Activated CD4-positive, alpha-beta memory T cell treated with anti-CD3 and anti-CD28 coated beads for 36 hours (primary cell): Measurements from ENCODE around the gene HS2ST1. TPM values are rescaled to one million over a fixed set of nuclear protein-coding genes. Genes with fewer than 3 reads are reported as not detected.
"Not testable (repeated sequence)": the region's sequence is repeated elsewhere in the genome, so short reads cannot be mapped to it uniquely, and the experiment has no call there.

Source experiments
- CTCF ChIA-PET: fragments of 350-600 bp; sonication (Branson Sonifier 250); formaldehyde crosslinking; loops from one replicate; lab custom pipeline; 2021; ENCODE audit warnings: antibody characterized with exemption, inconsistent platforms; lab: Charles Lee
- POLR2A ChIA-PET: fragments of 350-600 bp; sonication (Branson Sonifier 250); formaldehyde crosslinking; loops from one replicate; lab custom pipeline; 2021; ENCODE audit warnings: antibody characterized with exemption; lab: Charles Lee
- DNase-seq: peaks from one replicate; pipeline ENCODE4 v3.0.0-alpha.2; 2020
- H3K27ac Mint-ChIP-seq: one replicate; pipeline ENCODE4 v1.8.0; 2021; ENCODE audit warnings: mixed read lengths
- H3K27me3 Mint-ChIP-seq: one replicate; pipeline ENCODE4 v1.8.0; 2021; ENCODE audit warnings: mixed read lengths
- H3K36me3 Mint-ChIP-seq: one replicate; pipeline ENCODE4 v1.8.0; 2021; ENCODE audit warnings: mixed read lengths
- H3K4me1 Mint-ChIP-seq: one replicate; pipeline ENCODE4 v1.8.0; 2021; ENCODE audit warnings: low read depth, mixed read lengths
- H3K4me3 Mint-ChIP-seq: one replicate; pipeline ENCODE4 v1.8.0; 2021; ENCODE audit warnings: mild to moderate bottlenecking, mixed read lengths
- H3K9me3 Mint-ChIP-seq: one replicate; pipeline ENCODE4 v1.8.0; 2021; ENCODE audit warnings: mixed read lengths
- intact Hi-C: fragments of 100-400 bp; cut with micrococcal nuclease; formaldehyde crosslinking; loops from one replicate; pipeline ENCODE4 v1.15.1; 2023
- total RNA-seq, 2 experiments: library from RNA; stranded (reverse); gene quantifications; one replicate each; pipeline ENCODE4 v1.2.3, GENCODE V29; 2021

HS2ST1 gene
- 10 to 100 TPM; 16.4 to 16.5 TPM for total RNA-seq

DNA sequence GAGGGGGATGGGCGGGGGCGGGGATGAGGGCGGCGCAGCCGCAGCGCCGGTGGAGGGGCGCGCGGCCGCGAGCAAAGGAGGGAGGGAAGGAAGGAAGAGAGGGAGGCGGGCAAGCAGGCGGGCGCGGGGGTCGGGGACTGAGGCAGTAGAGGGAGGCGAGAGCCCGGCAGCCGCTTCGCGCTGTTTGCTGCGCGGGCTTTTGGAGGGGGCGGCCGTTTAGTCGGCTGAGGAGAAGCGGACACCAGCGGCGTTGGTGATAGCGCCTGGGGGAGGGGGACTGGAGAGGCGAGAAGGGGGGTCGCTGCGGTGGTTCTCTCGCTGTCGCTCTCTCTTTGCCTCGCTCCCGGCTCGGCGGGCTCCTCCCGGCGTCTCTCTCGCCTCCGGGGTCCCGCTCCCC lies at the start of gene HS2ST1:
HS2ST1 (plus strand) TSS at position 35 of the 397 bp plus-strand sequence.
- no peaks in the 10 kb centered on the region for H3K27me3 Mint-ChIP-seq
- H3K4me1 Mint-ChIP-seq: peaks cover 35% of the 10 kb centered on the region
- no peak within 1 kb of the TSS for H3K27ac Mint-ChIP-seq
- ChIA-PET POLR2A (interaction anchor here (0.6 to 2.3 kb wide), 6 partner anchors 11 to 519 kb away, joined by 3 to 20 read pairs (median 4); partner anchors contain the start of genes ODF2L and SH3GLB1), CTCF (interaction anchor here (0.5 to 6.2 kb wide), 4 partner anchors 42 to 210 kb away, joined by 4 to 37 read pairs (median 16); partner anchors contain the start of gene SH3GLB1)
- no peaks in the 10 kb centered on the region for H3K9me3 Mint-ChIP-seq
- no peak for DNase-seq
- intact Hi-C loops: loop anchor here (1.0 to 5.0 kb wide), 11 partner anchors 47 to 1976 kb away; partner anchors contain the start of genes BCL10, GTF2B, LMO4 and PKN2
- H3K4me3 Mint-ChIP-seq: no peak within 1 kb of the TSS
- peaks cover 14% of the 10 kb centered on the region for H3K36me3 Mint-ChIP-seq

DNA sequence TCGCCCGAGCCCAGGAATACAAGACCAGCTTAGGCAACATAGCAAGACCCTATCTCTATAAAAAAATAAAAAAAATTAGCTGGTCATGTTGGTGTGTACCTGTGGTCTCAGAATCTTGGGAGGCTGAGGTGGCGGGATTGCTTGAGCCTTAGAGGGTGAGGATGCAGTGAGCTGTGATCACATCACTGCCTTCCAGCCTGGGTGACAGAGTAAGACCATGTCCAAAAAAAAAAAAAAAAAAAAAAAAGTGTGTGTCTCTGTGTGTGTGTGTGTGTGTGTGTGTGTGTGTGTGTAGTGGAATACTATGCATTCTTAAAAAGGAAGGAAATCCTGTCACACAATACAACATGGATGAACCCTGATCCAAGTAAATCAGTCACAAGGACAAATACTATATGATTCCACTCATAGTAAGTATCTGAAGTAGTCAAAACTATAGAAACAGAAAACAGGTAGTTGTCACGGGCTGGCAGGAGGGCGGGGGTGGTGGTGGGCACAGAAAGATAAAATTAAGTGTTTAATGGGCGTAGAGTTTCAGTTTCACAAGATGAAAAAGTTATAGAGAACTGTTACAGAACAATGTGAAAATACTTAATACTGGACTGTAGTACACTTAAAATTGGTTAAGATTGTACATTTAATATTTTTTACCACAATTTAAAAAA lies 48.3 kb upstream of the HS2ST1 start:
- intact Hi-C loops: loop anchor here (5.0 kb wide), 1 partner anchor 46 kb away; the partner anchor contains the start of genes HS2ST1 and SELENOF
- ChIA-PET CTCF (no interaction called here), POLR2A (no interaction called here)
- no peak overlapping the region for H3K4me3 Mint-ChIP-seq
- H3K36me3 Mint-ChIP-seq: peaks cover 6% of the 10 kb centered on the region
- H3K27ac Mint-ChIP-seq: no peak overlapping the region
- no peaks in the 10 kb centered on the region for H3K9me3 Mint-ChIP-seq
- H3K27me3 Mint-ChIP-seq: no peaks in the 10 kb centered on the region
- DNase-seq: peak; percentile 20
- peaks cover 18% of the 10 kb centered on the region for H3K4me1 Mint-ChIP-seq

- no peak for DNase-seq
- intact Hi-C loops: loop anchor here (5.0 kb wide), 1 partner anchor 46 kb away; the partner anchor contains the start of genes HS2ST1 and SELENOF
- Mint-ChIP-seq H3K4me1 (peaks cover 18% of the 10 kb centered on the region), H3K4me3 (no peak overlapping the region), H3K9me3 (no peaks in the 10 kb centered on the region), H3K27me3 (no peaks in the 10 kb centered on the region), H3K27ac (no peak overlapping the region), H3K36me3 (peaks cover 4% of the 10 kb centered on the region)
- ChIA-PET CTCF (no interaction called here), POLR2A (no interaction called here)
Observed at GRCh38 chr1:86866665-86867064, 47.8 kb upstream of the HS2ST1 start.

DNA sequence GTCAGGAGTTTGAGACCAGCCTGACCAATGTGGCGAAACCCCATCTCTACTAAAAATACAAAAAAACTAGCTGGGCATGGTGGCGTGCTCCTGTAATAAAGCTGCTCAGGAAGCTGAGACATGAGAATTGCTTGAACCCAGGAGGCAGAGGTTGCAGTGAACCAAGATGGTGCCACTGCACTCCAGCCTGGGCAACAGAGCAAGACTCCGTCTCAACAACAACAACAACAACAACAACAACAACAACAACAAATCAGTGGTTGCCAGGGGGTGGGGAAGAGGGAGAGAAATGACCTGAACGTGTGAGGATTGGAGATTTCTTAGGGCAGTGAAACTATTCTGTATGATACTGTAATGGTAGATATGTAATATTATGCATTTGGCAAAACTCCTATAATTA lies 47.2 kb upstream of the HS2ST1 start:
- POLR2A ChIA-PET, H3K4me3 Mint-ChIP-seq, DNase-seq, CTCF ChIA-PET, H3K27me3 Mint-ChIP-seq, H3K36me3 Mint-ChIP-seq, H3K9me3 Mint-ChIP-seq, H3K27ac Mint-ChIP-seq: not testable (repeated sequence)
- intact Hi-C loops: loop anchor here (5.0 kb wide), 1 partner anchor 45 kb away; the partner anchor contains the start of genes HS2ST1 and SELENOF
- peaks cover 18% of the 10 kb centered on the region for H3K4me1 Mint-ChIP-seq

DNA sequence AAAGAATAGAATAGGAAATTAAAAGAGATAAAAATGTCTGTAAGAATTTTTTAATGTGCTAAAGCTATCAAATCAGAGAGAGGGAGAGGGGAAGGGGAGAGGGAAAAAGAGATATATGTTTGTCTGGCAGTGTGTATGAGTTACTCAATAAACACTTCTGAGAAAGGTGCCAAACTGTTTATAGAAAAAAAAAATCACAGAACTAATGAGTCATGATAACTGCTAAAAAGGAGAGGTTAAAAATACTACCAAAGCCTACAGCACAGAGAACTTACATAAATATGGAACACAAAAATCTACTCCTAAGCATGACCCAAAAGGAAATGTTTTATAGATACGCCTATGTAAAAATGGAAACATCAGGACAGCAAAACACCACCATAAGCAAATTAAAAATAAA lies 46.0 kb upstream of the HS2ST1 start:
- CTCF ChIA-PET: no interaction called here
- intact Hi-C loops: loop anchor here (5.0 kb wide), 1 partner anchor 44 kb away; the partner anchor contains the start of genes HS2ST1 and SELENOF

GRCh38 chr1:86871001-86871400 lies 43.4 kb upstream of the HS2ST1 start:
- intact Hi-C loops: no loop called here
- no peak overlapping the region for H3K27ac Mint-ChIP-seq
- no peak overlapping the region for H3K4me3 Mint-ChIP-seq
- no peaks in the 10 kb centered on the region for H3K9me3 Mint-ChIP-seq
- ChIA-PET POLR2A (no interaction called here), CTCF (interaction anchor here (1.4 kb wide), 1 partner anchor 13 kb away, joined by 3 read pairs; no protein-coding TSS in a partner anchor)
- peaks cover 18% of the 10 kb centered on the region for H3K4me1 Mint-ChIP-seq
- no peak for DNase-seq
- no peaks in the 10 kb centered on the region for H3K27me3 Mint-ChIP-seq
- peaks cover 9% of the 10 kb centered on the region for H3K36me3 Mint-ChIP-seq

More for the DNA sequence above, 46.0 kb upstream of the HS2ST1 start:
- Mint-ChIP-seq H3K27me3 (no peaks in the 10 kb centered on the region), H3K27ac (peak overlapping the region; percentile 21), H3K36me3 (peaks cover 5% of the 10 kb centered on the region), H3K4me1 (peaks cover 18% of the 10 kb centered on the region), H3K9me3 (no peaks in the 10 kb centered on the region), H3K4me3 (no peak overlapping the region)
- POLR2A ChIA-PET: no interaction called here
- no peak for DNase-seq

- no peak overlapping the region for H3K27ac Mint-ChIP-seq
- no peaks in the 10 kb centered on the region for H3K9me3 Mint-ChIP-seq
- peaks cover 9% of the 10 kb centered on the region for H3K36me3 Mint-ChIP-seq
- ChIA-PET CTCF (no interaction called here), POLR2A (no interaction called here)
- no peaks in the 10 kb centered on the region for H3K27me3 Mint-ChIP-seq
- no peak for DNase-seq
- peaks cover 10% of the 10 kb centered on the region for H3K4me1 Mint-ChIP-seq
- intact Hi-C loops: no loop called here
- no peak overlapping the region for H3K4me3 Mint-ChIP-seq
Observed at GRCh38 chr1:86872086-86872485, 42.3 kb upstream of the HS2ST1 start.

DNA sequence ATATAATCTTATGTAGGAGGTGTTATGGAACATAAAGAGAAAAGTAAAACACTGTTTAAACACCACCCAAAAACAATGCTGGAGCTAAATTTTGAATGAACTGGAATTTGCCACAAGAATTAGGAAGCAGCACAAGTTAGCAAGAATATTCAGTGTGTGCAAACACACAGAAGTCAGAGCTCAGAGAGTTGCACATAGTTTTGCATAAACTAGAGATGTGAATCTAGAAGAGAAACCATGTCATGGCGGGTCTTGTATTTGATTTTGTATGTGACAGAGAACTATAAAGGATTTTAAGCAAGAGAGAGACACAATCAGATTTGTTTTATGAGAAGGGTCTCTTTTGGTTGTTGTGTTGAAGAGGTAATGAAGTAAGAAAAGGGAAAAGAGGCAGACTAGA lies 38.7 kb upstream of the HS2ST1 start:
- intact Hi-C loops: no loop called here

DNA sequence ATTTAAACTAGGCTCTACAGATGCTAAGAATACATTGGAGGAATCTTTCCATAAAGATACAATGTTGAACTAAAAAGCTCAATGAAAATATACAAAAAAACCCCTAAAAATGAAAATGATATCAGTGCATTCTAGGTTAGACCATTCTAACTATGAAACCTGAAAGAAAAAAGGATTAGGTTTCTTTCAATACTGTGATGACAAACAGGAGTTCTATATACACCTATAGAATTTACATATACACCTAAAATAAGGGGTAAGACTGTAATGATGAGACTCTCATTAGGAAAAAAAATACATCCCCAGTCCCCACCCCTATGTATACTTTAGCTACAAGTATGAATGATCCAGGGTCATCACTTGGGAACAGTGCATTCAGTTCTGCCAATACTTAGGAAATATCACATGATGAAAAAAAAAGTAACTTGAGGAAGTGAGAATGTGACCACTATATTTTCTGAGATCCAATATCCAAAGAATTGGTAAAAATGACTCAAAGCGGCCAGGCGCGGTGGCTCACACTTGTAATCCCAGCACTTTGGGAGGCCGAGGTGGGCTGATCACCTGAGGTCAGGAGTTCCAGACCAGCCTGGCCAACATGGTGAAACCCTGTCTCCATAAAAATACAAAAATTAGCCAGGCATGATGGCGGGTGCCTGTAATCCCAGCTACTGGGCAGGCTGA lies 26.8 kb upstream of the HS2ST1 start:
- H3K27ac Mint-ChIP-seq: no peak overlapping the region
- H3K4me3 Mint-ChIP-seq: no peak overlapping the region
- POLR2A ChIA-PET: no interaction called here

More for the DNA sequence above, 38.7 kb upstream of the HS2ST1 start:
- Mint-ChIP-seq H3K27me3 (no peaks in the 10 kb centered on the region), H3K4me1 (no peaks in the 10 kb centered on the region), H3K36me3 (peaks cover 9% of the 10 kb centered on the region), H3K4me3 (no peak overlapping the region), H3K27ac (no peak overlapping the region), H3K9me3 (no peaks in the 10 kb centered on the region)
- DNase-seq: no peak
- POLR2A ChIA-PET: no interaction called here
- CTCF ChIA-PET: no interaction called here

DNA sequence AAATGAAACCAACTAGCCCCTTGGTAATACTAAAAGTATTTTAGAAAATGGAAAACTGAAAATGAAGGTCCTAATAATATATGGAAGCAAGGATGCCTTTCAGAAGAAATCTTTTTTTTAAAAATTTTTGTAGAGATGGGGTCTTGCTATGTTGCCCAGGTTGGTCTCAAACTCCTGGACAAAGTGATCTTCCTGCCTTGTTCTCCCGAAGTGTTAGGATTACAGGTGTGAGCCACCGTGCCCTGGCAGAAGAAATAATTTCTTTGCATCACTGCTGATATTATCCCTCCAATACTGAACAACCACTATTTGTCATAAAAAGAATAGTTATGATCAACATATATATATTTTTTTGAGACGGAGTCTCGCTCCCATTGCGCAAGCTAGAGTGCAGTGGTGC lies 26.1 kb upstream of the HS2ST1 start:
- no peaks in the 10 kb centered on the region for H3K9me3 Mint-ChIP-seq
- H3K4me1 Mint-ChIP-seq: peaks cover 18% of the 10 kb centered on the region
- POLR2A ChIA-PET: no interaction called here
- no peaks in the 10 kb centered on the region for H3K27me3 Mint-ChIP-seq
- no peak for DNase-seq
- H3K27ac Mint-ChIP-seq: no peak overlapping the region
- intact Hi-C loops: no loop called here
- H3K36me3 Mint-ChIP-seq: peaks cover 2% of the 10 kb centered on the region
- H3K4me3 Mint-ChIP-seq: no peak overlapping the region
- CTCF ChIA-PET: no interaction called here

More for the DNA sequence above, 26.8 kb upstream of the HS2ST1 start:
- DNase-seq: no peak
- CTCF ChIA-PET: interaction anchor here (0.6 kb wide), 1 partner anchor 1621 kb away, joined by 3 read pairs; no protein-coding TSS in a partner anchor
- no peaks in the 10 kb centered on the region for H3K9me3 Mint-ChIP-seq
- H3K27me3 Mint-ChIP-seq: no peaks in the 10 kb centered on the region
- H3K4me1 Mint-ChIP-seq: peaks cover 18% of the 10 kb centered on the region
- intact Hi-C loops: no loop called here
- peaks cover 2% of the 10 kb centered on the region for H3K36me3 Mint-ChIP-seq

DNA sequence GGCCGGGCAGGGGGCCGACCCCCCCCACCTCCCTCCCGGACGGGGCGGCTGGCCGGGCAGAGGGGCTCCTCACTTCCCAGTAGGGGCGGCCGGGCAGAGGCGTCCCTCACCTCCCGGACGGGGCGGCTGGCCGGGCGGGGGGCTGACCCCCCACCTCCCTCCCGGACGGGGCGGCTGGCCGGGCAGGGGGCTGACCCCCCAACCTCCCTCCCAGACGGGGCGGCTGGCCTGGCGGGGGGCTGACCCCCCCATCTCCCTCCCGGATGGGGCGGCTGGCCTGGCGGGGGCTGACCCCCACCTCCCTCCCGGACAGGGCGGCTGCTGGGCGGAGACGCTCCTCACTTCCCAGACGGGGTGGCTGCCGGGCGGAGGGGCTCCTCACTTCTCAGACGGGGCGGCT lies 15.0 kb upstream of the HS2ST1 start:
- intact Hi-C loops, H3K4me3 Mint-ChIP-seq, H3K9me3 Mint-ChIP-seq, POLR2A ChIA-PET, H3K27ac Mint-ChIP-seq, CTCF ChIA-PET, DNase-seq, H3K27me3 Mint-ChIP-seq: not testable (repeated sequence)
- peaks cover 26% of the 10 kb centered on the region for H3K36me3 Mint-ChIP-seq
- peaks cover 17% of the 10 kb centered on the region for H3K4me1 Mint-ChIP-seq

GRCh38 chr1:86905875-86906274 lies 8.6 kb upstream of the HS2ST1 start:
- Mint-ChIP-seq H3K4me1 (peaks cover 40% of the 10 kb centered on the region), H3K36me3 (peaks cover 35% of the 10 kb centered on the region), H3K27ac (no peak overlapping the region), H3K9me3 (no peaks in the 10 kb centered on the region), H3K27me3 (no peaks in the 10 kb centered on the region), H3K4me3 (no peak overlapping the region)
- intact Hi-C loops: no loop called here
- DNase-seq: no peak
- CTCF ChIA-PET: no interaction called here
- POLR2A ChIA-PET: no interaction called here
